ENCODE results near the gene NRP1. TPM values are rescaled to one million over a fixed set of nuclear protein-coding genes. Genes with fewer than 3 reads are reported as not detected.
"Not testable (repeated sequence)": the region's sequence is repeated elsewhere in the genome, so short reads cannot be mapped to it uniquely, and the experiment has no call there.

NRP1 gene
- total RNA-seq, 1 donor from 2014 or later = 122 TPM

DNA sequence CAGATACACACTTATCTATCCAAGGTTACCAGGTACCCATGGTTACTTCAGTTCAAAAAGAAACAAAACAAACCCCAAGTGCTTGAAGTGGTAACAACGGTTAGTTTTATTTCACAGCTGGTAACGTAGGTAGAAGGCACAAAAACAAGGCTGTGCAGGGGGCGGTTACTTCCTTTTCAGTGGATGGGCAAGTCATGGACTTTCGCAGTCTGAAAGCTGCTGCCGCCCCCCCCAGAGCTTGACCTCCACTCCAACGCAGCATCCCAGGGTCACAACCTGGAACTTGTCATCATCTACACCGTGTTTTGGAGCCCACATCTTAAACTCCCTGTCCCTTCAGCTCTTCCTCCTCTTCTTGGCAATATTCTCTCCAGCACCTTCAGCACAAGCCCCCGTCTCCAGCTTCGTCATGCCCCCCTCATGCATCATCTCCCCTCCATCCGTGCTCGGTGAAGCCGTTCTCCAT lies 195.3 kb downstream of the NRP1 start:
- H3K36me3 ChIP-seq = no peaks in the 10 kb centered on the region
- no peak for DNase-seq (ENCODE audit: low spot score in 2 of 2)
- no peaks in the 10 kb centered on the region for H3K9me3 ChIP-seq
- TF ChIP-seq, protein P1, sequence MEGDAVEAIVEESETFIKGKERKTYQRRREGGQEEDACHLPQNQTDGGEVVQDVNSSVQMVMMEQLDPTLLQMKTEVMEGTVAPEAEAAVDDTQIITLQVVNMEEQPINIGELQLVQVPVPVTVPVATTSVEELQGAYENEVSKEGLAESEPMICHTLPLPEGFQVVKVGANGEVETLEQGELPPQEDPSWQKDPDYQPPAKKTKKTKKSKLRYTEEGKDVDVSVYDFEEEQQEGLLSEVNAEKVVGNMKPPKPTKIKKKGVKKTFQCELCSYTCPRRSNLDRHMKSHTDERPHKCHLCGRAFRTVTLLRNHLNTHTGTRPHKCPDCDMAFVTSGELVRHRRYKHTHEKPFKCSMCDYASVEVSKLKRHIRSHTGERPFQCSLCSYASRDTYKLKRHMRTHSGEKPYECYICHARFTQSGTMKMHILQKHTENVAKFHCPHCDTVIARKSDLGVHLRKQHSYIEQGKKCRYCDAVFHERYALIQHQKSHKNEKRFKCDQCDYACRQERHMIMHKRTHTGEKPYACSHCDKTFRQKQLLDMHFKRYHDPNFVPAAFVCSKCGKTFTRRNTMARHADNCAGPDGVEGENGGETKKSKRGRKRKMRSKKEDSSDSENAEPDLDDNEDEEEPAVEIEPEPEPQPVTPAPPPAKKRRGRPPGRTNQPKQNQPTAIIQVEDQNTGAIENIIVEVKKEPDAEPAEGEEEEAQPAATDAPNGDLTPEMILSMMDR (IDR thresholded peaks at IDR 0.05) = no peak
- no peak overlapping the region for H3K27ac ChIP-seq
- intact Hi-C loops (cut with DNase I) = no loop called here
- no peak overlapping the region for H3K4me3 ChIP-seq
- H3K4me1 ChIP-seq = no peaks in the 10 kb centered on the region
- no peaks in the 10 kb centered on the region for H3K27me3 ChIP-seq

DNA sequence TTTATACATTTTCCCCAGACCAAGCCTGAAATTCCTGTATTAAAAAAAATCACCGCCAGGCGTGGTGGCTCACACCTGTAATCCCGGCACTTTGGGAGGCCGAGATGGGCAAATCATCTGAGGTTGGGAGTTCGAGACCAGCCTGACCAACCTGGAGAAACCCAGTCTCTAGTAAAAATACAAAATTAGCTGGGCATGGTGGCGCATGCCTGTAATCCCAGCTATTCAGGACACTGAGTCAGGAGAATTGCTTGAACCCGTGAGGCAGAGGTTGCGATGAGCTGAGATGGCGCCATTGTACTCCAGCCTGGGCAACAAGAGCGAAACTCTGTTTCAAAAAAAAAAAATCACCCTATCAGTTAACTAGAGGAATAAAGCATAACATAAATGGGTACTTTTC lies 195.8 kb downstream of the NRP1 start:
- H3K4me1 ChIP-seq; intact Hi-C loops (cut with DNase I); H3K27me3 ChIP-seq; H3K36me3 ChIP-seq; DNase-seq (ENCODE audit: low spot score in 2 of 2); H3K4me3 ChIP-seq; H3K9me3 ChIP-seq; H3K27ac ChIP-seq: not testable (repeated sequence)

DNA sequence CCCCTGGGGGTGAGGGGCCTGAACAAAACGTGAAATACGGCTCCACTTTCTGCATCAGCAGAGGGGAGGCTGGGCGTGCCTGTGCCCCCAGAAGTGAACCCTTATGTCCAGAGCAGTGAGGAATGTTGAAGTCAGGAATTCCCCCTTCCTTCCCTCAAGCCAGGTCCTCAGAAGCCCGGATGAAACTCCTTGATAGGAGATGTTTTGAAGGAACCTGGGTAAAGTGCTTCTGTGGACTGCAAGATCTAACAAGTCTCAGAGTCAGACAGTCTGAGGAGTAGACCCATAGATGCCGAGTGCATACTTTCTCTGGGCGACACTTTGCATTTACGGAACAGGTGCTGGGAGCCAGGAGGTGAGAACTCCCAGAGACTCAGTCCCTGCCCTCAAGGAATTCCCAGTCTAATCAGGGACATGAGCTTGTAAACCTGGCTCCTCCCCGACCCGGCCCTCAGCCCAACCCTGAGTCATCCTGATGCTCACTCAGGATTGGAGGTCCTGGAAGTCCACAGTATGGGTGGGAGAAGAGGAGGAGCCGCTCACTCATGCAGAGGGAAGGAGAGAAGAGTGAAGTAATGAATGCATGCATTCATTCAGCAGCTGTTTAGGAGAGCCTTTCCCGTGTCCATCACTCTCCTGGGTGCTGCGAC lies 197.0 kb downstream of the NRP1 start:
- Histone ChIP-seq H3K27ac (no peak overlapping the region), H3K9me3 (no peaks in the 10 kb centered on the region), H3K4me1 (no peaks in the 10 kb centered on the region), H3K27me3 (no peaks in the 10 kb centered on the region), H3K4me3 (no peak overlapping the region), H3K36me3 (no peaks in the 10 kb centered on the region)
- intact Hi-C loops (cut with DNase I) = no loop called here
- DNase-seq (ENCODE audit: low spot score in 2 of 2) = no peak
- TF ChIP-seq, protein P1 (IDR thresholded peaks at IDR 0.05) = no peak

DNA sequence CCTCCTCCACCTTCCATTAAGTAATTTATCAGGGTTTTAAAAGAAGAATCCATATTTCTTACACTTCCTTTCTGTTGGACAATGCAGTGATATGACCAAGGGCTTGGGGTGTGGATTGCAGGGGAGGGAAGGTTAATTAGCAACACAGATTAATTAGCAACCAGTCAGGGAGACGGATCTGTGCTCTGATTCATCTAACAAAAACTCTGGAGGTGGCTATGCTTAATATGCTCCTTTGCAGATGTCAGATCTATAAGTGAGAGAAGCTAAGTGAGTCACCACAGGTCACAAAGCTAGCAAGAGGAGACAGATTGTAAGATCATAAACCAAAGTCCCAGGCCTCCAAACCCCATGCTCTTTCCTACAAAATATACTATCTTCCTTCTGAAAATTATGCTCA lies 197.7 kb downstream of the NRP1 start:
- Histone ChIP-seq H3K27me3 (no peaks in the 10 kb centered on the region), H3K36me3 (no peaks in the 10 kb centered on the region), H3K27ac (no peak overlapping the region), H3K4me3 (no peak overlapping the region), H3K4me1 (no peaks in the 10 kb centered on the region), H3K9me3 (no peaks in the 10 kb centered on the region)
- intact Hi-C loops (cut with DNase I) = no loop called here
- TF ChIP-seq, protein P1 (IDR thresholded peaks at IDR 0.05) = no peak
- DNase-seq (ENCODE audit: low spot score in 2 of 2) = no peak

DNA sequence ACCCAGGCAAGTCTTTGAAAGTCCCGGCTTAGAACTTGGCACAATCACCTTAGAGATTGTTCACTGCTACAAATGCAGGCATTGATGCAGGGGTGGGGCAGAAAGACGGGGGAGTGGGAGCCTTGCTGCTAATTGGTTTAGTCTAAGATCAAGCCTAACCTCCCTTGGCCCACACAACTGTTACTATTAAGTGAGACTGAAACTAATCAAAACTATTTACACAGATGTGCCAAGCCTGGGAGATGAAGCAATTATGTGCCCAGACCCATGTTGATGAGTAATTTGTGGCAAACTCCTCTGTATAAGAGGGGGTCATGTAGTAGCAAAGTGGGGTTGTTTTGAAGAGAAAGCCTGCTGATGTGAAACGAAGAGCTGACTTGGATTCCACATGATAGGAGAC lies 198.2 kb downstream of the NRP1 start:
- H3K4me3 ChIP-seq = no peak overlapping the region
- H3K9me3 ChIP-seq = no peaks in the 10 kb centered on the region
- DNase-seq (ENCODE audit: low spot score in 2 of 2) = no peak
- intact Hi-C loops (cut with DNase I) = no loop called here
- H3K36me3 ChIP-seq = no peaks in the 10 kb centered on the region
- no peaks in the 10 kb centered on the region for H3K4me1 ChIP-seq
- TF ChIP-seq, protein P1 (IDR thresholded peaks at IDR 0.05) = no peak
- H3K27me3 ChIP-seq = no peaks in the 10 kb centered on the region
- H3K27ac ChIP-seq = no peak overlapping the region

- Histone ChIP-seq H3K27me3 (no peaks in the 10 kb centered on the region), H3K9me3 (no peaks in the 10 kb centered on the region), H3K27ac (peak overlapping the region in 1 of 2 donors; percentile 51), H3K4me1 (no peaks in the 10 kb centered on the region), H3K36me3 (no peaks in the 10 kb centered on the region), H3K4me3 (no peak overlapping the region)
- intact Hi-C loops (cut with DNase I) = no loop called here
- TF ChIP-seq, protein P1 (IDR thresholded peaks at IDR 0.05) = no peak
- DNase-seq (ENCODE audit: low spot score in 2 of 2) = peak; percentile 58 to 76
Observed at GRCh38 chr10:33134011-33134751, 200.3 kb downstream of the NRP1 start.
